NOMO-1 treated with dmso at 0.1 percent for 144 hours (cell line): ENCODE results near the gene CYB5R3.
"Not testable (repeated sequence)": the region's sequence is repeated elsewhere in the genome, so short reads cannot be mapped to it uniquely, and the experiment has no call there.

ENCODE experiments used
- DNase-seq: peaks from one replicate; lab custom pipeline; 2025; ENCODE audit not compliant: unreplicated experiment; lab: John Stamatoyannopoulos, UW

Gene CYB5R3

DNA sequence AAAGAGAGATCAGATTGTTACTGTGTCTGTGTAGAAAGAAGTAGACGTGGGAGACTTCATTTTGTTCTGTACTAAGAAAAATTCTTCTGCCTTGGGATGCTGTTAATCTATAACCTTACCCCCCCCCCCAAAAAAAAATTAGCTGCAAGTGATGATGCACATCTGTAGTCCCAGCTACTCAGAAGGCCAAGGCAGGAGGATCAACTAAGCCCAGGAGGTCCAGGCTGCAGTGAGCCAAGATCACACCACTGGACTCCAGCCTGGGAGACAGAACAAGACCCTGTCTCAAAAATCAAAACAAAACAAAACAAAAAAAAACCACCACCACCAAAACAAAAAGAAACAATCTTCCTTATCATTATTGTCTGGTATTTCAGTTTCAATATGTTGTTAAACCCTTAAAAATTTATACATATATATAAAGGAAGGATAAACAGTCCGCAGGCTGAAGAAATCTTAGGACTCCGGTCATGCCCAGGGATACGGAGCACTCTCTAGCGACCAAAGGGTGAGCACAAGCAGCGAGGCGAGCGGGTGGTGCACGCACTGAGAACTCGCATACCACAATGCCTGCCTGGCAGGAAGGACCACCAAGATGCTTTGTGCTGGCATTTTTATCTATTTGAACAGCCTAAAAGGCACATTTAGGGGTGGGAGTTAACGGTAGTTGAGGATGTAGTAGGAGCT, 40.9 kb downstream of the CYB5R3 start:
- DNase-seq, result no peak

DNA sequence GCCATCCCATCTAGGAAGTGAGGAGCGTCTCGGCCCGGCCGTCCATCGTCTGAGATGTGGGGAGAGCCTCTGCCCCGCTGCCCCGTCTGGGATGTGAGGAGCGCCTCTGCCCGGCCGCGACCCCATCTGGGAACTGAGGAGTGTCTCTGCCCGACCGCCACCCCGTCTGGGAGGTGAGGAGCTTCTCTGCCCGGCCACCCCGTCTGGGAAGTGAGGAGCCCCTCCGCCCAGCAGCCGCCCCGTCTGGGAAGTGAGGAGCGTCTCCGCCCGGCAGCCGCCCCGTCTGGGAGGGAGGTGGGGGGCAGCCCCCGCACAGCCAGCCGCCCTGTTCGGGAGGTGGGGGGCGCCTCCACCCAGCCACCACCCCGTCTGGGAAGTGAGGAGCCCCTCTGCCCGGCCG, 41.6 kb downstream of the CYB5R3 start:
- not testable (repeated sequence) for DNase-seq

DNA sequence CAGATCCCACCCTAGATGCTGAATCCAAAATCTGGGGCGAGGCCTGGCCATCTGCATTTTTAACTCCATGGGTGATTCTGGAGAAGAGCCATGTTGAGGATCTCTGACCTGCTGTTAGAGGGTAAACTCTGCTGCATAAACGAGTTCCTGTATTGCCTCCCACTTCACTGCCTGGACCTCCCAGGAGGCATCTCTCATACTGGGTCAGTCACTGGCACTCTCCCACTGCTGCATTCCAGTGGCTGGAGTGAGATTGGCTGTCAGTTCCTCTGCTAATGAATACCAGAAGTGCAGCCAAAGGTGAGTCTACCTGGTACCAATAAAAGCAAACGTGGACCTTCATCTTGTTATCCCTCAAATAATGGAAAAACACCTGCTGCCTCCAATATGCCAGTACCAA, 44.8 kb downstream of the CYB5R3 start:
- DNase-seq, result no peak

DNA sequence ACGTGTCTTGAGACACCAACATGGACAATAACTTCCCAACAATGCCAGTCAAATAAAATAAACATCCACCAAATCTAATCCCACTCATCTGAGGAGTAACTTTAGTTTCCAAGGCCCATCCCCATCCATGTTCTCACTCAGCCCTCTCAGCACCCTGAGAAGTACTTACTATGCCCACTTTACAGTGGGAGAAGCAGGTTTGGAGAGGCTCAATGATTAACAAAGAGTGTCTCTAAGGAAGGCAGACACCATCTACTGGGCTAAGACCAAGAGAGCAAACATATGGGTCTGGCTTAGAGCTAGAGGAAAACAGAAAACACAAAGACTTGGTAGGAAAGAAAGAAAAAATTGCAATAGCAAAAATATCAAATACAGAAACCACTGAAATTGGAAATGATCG, 45.8 kb downstream of the CYB5R3 start:
- DNase-seq, result no peak

DNA sequence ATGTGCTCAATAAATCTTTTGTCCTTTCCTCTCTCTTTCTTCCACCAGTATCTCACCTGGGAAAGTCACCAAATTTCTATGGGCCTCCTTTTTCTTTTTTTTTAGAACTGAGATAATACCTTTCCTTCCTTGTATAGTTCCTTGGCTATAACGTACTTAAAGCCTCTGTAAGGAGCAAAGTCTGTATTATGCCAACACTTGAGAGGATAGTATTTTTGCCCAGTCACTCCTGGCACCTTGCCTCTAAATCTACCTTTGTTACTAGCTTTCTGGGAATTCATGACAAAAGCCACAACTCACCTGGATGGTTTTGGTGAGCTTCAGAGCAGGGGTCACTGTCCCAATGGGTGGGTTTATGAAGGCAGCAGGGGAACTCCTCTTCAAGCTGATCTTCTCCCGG, 46.7 kb downstream of the CYB5R3 start:
- no peak for DNase-seq

DNA sequence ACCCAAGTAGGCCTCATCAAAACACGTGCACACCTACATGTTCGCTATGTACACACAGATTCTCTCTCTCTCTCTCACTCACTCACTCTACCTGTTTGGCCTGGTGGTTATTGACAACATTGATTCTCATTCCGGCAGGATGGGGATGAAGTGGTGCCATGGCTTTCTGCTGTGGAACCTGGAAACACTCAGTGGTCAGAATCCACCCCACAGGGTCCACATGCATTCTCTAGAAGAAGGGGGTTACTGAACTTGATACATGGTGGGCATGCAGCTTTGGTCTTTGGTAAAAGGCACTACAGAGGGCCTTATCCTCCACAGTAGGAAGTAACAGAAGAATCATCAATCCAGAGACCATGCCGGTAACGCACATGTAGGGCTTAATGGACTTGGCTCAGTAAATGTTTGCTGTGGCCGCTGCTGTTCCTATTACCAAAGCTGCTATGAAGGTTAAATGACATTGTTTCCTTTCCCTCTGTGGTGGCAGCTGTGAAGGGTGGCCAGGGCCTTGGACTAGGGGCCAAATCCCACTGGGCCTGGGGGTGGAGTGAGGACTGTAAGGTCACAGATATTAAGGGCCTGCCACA, 47.2 kb downstream of the CYB5R3 start:
- DNase-seq, result no peak

DNA sequence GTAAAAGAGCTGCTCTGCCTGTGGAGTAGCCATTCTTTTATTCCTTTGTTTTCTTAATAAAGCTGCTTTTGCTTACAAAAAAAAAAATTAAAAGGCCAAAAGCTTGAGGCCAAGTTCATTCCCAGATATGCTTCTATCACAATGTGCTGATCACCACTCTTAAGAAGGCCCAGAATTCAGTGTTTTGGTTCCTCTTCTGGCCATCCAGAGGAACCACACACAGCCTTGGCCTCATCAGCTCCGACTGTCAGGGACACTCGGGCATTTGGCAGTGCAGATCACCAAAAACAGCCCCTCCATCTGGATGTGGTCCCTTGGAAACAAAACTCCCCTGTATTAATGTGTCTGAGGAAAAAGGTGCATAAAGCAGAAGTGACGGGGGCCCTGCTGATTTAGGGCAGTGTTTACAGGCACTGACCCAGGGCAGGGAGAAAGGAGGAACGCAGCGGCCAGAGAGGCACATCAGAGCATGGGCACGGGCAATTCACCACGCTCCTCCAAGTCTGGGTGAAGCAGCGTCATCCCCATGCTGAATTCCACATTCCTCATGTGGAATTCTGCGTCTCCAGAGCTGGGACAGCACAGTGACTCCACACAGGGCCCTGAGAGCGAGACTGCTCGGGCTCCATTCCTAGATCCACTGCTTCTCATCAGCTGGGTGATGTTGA, 52.2 kb downstream of the CYB5R3 start:
- no peak for DNase-seq

DNA sequence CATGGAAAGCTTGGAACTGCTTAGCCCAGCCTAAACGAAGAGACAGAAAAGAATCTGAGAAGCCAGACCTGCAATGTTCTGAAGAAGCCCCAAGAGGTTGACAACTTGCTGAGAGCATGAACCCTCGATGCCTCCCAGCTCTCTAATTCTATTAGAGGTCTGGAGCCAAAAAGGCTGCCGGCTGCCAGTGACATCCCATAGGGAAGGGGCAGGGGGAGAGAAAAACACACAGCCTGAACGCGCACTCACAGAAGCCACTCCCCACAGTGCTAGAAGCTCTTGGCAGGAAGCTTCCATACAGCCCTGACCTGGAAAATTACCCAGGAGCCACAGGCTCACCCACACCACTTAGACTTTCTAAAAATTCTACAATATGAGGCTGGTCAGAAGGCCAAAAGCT, 52.9 kb downstream of the CYB5R3 start:
- DNase-seq, result no peak

DNA sequence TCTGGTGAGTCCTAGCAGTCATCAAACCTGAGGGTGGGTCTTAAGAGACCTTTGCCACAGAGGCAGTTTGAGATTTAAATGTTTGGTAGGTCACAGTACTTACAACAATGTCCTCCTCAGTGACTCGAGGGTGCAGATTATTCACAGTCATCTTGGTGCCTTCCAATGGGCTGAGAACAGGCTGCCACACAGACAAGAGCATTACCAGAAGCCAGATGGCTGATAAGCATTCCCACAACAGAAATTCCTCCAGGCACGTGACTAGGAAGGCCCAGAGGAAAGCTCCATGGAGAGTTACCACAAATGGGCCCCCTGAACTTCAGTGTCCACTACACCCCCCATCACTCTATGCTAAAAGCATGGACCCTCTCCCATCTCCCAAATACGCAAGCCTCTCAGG, 53.8 kb downstream of the CYB5R3 start:
- DNase-seq, result no peak

DNA sequence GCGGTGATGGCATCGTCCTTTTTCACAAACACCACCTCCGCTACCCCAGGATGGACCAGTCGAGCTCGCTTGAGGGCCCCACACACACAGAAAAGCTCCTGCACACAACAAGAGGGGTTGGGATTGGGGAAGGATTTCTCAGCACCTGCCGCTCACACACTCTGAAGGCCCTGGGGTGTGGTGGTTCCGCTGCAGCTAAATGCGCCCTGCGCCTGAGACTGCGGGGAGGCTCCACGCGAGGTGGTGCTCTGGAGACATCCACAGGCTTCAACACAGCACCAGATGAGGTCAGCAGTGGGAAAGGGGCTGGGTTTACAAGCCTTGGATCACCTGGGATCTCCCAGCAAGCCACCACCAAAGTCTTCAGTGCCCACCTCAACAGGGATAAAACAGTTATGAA, 57.2 kb downstream of the CYB5R3 start:
- no peak for DNase-seq

DNA sequence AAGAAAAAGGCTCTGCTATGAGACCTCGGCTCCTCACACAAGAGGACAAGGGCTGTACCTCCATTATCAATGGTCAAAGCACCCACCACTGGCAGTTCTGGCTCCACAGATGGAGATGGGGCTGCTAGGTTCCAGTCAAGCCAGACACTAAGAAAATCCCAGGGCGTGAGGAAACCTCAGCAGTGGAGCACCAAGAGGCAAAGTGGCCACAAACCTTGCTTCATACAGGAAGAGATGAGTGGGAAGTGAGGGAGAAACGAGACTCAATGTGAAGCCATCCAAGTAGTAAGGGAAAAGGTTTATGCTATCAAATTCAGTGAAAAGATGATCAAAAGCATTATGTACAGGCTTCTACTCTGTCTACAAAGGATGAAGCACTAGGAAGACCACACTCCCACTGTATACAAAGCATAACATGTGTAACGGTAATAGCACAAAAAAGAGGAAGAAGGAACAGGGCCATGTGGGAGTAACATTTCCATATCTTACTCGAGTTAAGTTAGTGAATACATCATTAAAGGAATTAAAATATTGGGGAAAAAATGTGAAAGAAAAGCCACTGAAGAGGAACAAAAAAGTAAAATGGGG, 61.5 kb downstream of the CYB5R3 start:
- DNase-seq, result no peak

DNA sequence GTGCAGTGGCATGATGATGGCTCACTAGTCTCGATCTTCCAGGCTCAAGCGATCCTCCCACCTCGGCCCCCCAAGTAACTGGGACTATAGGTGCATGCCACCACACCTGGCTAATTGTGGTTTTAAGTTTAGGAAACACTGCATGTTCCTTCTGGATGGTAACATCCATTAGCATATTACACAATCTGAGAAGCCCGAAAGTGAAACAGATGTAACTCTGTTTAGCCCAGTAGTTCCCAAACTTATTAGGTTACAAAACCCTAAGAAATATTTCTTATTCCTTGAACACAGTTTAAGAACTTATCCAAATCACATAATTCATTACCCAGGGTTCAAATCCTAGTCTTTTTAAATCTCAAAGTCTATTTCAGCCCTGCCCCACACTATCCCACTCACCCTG, 62.8 kb downstream of the CYB5R3 start:
- no peak for DNase-seq

DNA sequence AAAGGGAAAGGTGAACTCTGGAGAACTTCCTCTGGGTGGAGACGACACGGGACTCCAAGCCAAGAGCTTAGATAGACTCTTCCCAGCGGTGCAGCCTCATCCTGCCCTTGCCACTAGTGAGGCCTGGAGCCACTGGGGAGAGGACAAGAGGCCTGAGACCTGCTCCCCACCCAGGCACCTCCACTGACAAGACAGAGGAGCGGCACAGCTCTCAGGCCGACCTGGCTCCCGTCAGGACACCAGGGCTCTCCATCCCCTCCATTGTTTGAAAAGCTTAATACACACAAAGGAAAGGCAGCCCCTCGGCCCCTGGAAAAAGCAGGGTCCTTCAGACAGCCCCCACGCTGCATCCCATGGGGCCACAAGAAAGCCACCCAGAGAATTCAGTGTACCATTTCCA, 64.1 kb downstream of the CYB5R3 start:
- DNase-seq, result no peak

DNA sequence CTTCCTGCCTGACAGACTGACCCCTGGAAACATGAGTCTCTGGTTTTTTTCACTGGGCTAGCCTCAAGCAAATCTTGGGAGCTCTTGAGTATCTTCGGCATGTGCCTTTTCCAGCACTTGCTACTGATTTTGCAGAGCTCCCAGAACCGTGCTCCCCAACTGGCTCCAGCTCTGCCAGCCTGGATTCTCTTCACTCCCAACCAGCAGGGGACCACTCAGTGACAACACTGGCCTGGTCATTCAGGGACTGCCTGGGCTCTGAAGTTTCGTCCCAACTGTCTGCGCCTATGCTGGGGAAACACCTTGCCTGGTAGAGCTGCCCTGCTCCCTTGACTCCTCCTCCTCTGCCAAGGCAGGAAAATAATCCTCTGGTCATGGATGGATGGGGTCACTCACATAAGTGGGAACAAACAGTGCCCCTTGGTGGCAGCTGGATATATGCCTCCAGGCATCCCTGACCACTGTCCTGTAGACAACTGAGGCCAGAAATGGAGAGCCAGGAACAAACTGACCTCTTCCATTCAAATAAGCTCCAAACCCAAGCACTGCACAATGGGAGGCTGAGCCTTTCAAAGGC, 64.7 kb downstream of the CYB5R3 start:
- no peak for DNase-seq

DNA sequence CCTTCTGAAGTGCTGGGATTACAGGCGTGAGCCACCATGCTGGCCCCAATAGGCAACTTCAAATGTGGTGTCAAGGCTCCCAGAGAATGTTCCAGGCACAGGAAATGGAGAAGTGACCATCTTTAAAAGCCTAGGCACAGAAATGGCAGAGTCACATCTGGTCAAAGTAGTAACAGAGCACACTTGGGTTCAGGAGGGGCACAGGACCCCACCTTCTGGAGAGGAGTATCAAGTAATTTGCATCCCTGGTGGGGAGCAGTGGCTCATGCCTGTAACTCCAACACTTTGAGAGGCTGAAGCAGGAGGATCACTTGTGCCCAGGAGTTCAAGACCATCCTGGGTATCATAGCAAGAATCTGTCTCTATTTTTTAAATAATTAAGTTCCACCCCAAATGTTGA, 66.2 kb downstream of the CYB5R3 start:
- no peak for DNase-seq

DNA sequence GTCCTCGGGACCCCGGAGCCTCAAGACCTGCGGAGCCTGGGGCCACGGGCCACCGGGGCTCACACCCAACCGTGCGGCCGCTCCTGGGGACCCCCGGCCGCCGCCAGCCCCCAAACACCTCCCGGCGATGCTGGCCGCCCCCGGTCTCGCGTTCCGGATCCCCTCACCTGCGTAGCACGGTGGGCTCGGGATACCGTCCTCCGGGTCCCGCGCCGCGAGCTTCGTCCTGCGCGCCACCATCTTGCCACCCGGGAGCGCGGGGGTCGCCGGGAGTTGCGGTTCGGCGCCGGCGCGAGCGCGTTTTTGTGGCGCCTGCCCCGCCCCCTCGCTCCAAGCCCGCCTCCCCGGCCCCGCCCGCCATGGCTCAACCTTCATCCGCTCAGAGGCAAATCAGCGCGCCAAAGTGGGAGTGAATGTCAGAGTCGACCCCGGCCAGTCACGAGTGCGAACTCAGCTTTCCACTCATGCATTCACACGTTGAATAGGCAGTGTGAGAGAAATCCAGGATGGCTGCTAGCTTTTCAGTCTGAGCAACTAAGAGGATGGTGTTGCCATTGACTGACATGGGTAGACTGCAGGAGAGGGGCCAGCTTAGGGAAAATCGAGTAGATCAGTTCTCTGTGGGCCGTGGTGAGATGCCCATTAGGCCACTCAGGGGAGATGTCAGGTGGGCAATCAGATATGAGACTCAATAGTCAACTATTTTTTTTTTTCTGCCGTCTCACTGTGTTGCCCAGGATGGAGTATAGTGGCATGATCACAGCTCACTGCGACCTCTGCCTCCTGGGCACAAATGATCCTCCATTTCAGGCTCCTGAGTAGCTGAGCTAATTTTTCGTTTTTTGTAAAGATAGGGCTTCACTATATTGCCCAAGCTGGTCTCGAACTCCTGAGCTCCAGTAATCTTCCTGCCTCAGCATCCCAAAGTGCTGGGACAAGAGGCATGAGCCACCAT, 67.2 kb downstream of the CYB5R3 start:
- DNase-seq, result peak; percentile 46

DNA sequence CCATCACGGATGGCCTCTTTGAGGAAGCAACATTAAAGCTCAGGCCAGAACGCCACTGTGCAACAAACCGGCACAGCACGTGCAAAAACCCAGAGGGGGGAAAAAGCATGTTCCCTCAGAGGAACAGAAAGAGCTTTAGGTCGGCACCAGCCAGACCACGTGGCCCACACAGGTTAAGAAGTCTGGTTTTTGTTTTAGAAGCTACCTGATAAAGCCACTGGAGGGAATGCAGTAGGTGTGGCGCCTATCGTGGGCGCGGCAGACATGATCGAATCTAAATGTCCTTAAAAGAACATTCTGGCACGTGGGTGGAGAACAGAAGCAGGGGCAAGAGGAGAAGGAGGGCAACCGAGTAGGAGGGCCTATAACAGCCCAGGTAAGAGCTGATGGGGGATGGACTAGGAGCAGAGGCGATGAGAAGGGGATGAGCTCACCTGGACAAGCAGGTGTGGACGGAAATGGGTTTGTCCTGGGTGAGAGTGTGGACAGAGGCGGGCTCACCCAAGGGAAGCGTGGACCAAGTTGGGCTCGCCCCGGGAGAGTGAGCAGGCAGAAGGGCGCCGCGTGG, 67.9 kb downstream of the CYB5R3 start:
- DNase-seq, result not testable (repeated sequence)

DNA sequence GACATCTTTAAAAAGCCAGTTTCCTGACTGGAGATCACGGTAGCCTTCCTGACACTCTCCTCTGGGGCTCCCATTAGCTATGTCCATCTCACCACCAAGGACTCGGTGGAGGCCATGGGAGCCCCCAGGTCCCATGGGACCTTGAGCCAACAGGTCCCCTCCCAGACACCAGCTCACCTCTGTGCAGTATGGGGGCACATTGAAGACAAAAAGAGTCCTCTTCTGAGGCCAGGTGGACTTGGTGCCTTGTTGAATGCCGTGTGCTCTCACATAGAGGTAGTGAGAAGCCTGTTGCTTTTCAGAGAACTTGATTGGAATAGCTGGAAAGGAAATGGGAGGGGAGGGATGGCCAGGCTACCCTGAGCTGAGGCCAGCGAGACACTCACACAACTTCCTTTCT, 69.2 kb downstream of the CYB5R3 start:
- DNase-seq, result not testable (repeated sequence)

DNA sequence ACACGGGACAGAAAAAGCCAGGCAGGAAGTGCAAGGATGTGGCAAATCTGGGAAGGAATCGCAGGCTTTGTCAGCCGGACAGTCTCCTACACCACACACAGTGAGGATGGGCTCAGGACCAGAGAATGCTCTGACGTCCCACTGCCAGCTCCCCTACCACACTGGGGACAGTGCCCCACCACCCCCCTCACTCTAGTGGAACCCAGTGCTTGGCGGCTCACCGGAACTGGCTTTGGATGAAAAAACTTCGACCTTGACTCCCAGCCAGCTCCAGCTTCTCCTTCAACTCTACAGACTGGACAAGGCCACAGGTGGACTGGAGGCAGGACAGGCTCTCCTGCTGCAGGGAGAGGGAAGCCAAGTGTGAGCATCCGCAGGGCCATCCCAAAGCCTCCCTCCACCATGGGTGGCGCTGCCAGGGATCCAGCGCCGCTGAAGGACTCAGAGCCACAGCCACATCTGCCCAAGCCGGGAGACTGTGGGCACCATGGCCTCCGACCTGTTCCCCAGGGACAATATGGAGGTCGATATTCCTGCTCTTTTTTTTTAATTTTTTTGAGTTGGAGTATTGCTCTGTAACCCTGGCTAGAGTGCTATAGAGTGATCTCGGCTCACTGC, 71.5 kb downstream of the CYB5R3 start:
- DNase-seq, result no peak

DNA sequence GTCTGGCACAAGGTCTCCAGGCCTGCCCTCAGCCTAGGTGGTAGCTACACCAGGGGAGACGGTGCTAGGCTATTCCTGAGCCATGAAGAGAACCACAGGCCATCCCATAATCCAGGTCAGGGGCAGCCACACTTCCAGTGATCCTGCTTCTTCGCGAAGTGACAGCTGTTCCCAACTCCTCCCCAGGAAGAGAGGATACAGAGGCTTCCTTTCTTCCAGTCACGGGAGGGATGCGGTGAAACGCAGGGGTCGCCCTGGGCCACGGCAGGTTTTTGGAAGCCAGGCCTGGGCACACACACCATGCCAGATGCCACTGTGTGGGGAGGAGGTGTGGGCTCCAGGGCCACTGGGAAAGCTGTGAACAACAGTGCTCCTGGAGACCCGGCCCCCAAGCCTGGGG, 72.1 kb downstream of the CYB5R3 start:
- DNase-seq, result not testable (repeated sequence)
